ENCODE data around the gene HIPK2. TPM values are rescaled to one million over a fixed set of nuclear protein-coding genes. Genes with fewer than 3 reads are reported as not detected.
"Not testable (repeated sequence)": the region's sequence is repeated elsewhere in the genome, so short reads cannot be mapped to it uniquely, and the experiment has no call there.

HIPK2 gene
- total RNA-seq, 2 experiments from 2014 or later, result 15.4 to 16.1 TPM

GRCh38 chr7:139553991-139554700 lies 223.7 kb downstream of the HIPK2 start:
- not testable (repeated sequence) for H3K4me3 Mint-ChIP-seq, H3K9me3 Mint-ChIP-seq, H3K27me3 Mint-ChIP-seq, H3K27ac Mint-ChIP-seq, H3K36me3 Mint-ChIP-seq, DNase-seq, H3K4me1 Mint-ChIP-seq

GRCh38 chr7:139548302-139549028 lies 229.3 kb downstream of the HIPK2 start:
- no peaks in the 10 kb centered on the region for H3K9me3 Mint-ChIP-seq
- no peak overlapping the region for H3K27ac Mint-ChIP-seq
- no peaks in the 10 kb centered on the region for H3K27me3 Mint-ChIP-seq
- no peak overlapping the region for H3K4me3 Mint-ChIP-seq
- no peaks in the 10 kb centered on the region for H3K4me1 Mint-ChIP-seq
- H3K36me3 Mint-ChIP-seq, result no peaks in the 10 kb centered on the region
- no peak for DNase-seq

GRCh38 chr7:139544645-139545044 lies 233.2 kb downstream of the HIPK2 start:
- DNase-seq, result no peak
- Mint-ChIP-seq H3K27me3 (no peaks in the 10 kb centered on the region), H3K9me3 (no peaks in the 10 kb centered on the region), H3K27ac (no peak overlapping the region), H3K36me3 (no peaks in the 10 kb centered on the region), H3K4me3 (no peak overlapping the region), H3K4me1 (no peaks in the 10 kb centered on the region)

GRCh38 chr7:139543801-139544603 lies 233.8 kb downstream of the HIPK2 start:
- Mint-ChIP-seq H3K4me3 (no peak overlapping the region), H3K36me3 (no peaks in the 10 kb centered on the region), H3K9me3 (no peaks in the 10 kb centered on the region), H3K27me3 (no peaks in the 10 kb centered on the region), H3K27ac (no peak overlapping the region), H3K4me1 (no peaks in the 10 kb centered on the region)
- DNase-seq, result peak; percentile 8

- Mint-ChIP-seq H3K36me3 (no peaks in the 10 kb centered on the region), H3K4me3 (no peak overlapping the region), H3K27ac (no peak overlapping the region), H3K27me3 (no peaks in the 10 kb centered on the region), H3K4me1 (no peaks in the 10 kb centered on the region), H3K9me3 (no peaks in the 10 kb centered on the region)
- DNase-seq, result no peak
These were observed 235.3 kb downstream of the HIPK2 start for GRCh38 chr7:139542308-139543151.

GRCh38 chr7:139541600-139542307 lies 236.0 kb downstream of the HIPK2 start:
- Mint-ChIP-seq H3K9me3 (no peaks in the 10 kb centered on the region), H3K4me1 (no peaks in the 10 kb centered on the region), H3K27ac (no peak overlapping the region), H3K4me3 (no peak overlapping the region), H3K36me3 (no peaks in the 10 kb centered on the region), H3K27me3 (no peaks in the 10 kb centered on the region)
- DNase-seq, result no peak

GRCh38 chr7:139540203-139540602 lies 237.6 kb downstream of the HIPK2 start:
- no peak for DNase-seq
- H3K4me3 Mint-ChIP-seq, result no peak overlapping the region
- H3K27me3 Mint-ChIP-seq, result no peaks in the 10 kb centered on the region
- no peaks in the 10 kb centered on the region for H3K9me3 Mint-ChIP-seq
- no peaks in the 10 kb centered on the region for H3K36me3 Mint-ChIP-seq
- no peaks in the 10 kb centered on the region for H3K4me1 Mint-ChIP-seq
- H3K27ac Mint-ChIP-seq, result no peak overlapping the region

- Mint-ChIP-seq H3K27me3 (no peaks in the 10 kb centered on the region), H3K4me1 (no peaks in the 10 kb centered on the region), H3K4me3 (no peak overlapping the region), H3K9me3 (no peaks in the 10 kb centered on the region), H3K36me3 (no peaks in the 10 kb centered on the region), H3K27ac (no peak overlapping the region)
- DNase-seq, result no peak
These were observed 238.7 kb downstream of the HIPK2 start for GRCh38 chr7:139538881-139539635.

- Mint-ChIP-seq H3K27ac (no peak overlapping the region), H3K9me3 (no peaks in the 10 kb centered on the region), H3K4me1 (no peaks in the 10 kb centered on the region), H3K4me3 (no peak overlapping the region), H3K27me3 (no peaks in the 10 kb centered on the region), H3K36me3 (no peaks in the 10 kb centered on the region)
- DNase-seq, result no peak
These were observed 241.6 kb downstream of the HIPK2 start for GRCh38 chr7:139536152-139536551.

GRCh38 chr7:139534966-139535651 lies 242.7 kb downstream of the HIPK2 start:
- no peak overlapping the region for H3K4me3 Mint-ChIP-seq
- H3K27ac Mint-ChIP-seq, result no peak overlapping the region
- no peaks in the 10 kb centered on the region for H3K36me3 Mint-ChIP-seq
- no peak for DNase-seq
- H3K4me1 Mint-ChIP-seq, result no peaks in the 10 kb centered on the region
- no peaks in the 10 kb centered on the region for H3K9me3 Mint-ChIP-seq
- H3K27me3 Mint-ChIP-seq, result no peaks in the 10 kb centered on the region

GRCh38 chr7:139534096-139534495 lies 243.7 kb downstream of the HIPK2 start:
- Mint-ChIP-seq H3K27me3 (no peaks in the 10 kb centered on the region), H3K4me1 (no peaks in the 10 kb centered on the region), H3K4me3 (no peak overlapping the region), H3K27ac (no peak overlapping the region), H3K9me3 (no peaks in the 10 kb centered on the region), H3K36me3 (no peaks in the 10 kb centered on the region)
- no peak for DNase-seq

GRCh38 chr7:139532636-139533155 lies 245.1 kb downstream of the HIPK2 start:
- Mint-ChIP-seq H3K27me3 (no peaks in the 10 kb centered on the region), H3K36me3 (no peaks in the 10 kb centered on the region), H3K27ac (no peak overlapping the region), H3K9me3 (peaks cover 2% of the 10 kb centered on the region), H3K4me1 (no peaks in the 10 kb centered on the region), H3K4me3 (no peak overlapping the region)
- no peak for DNase-seq

- peaks cover 5% of the 10 kb centered on the region for H3K4me1 Mint-ChIP-seq
These were observed 246.7 kb downstream of the HIPK2 start for GRCh38 chr7:139531094-139531493.

More at GRCh38 chr7:139531094-139531493, 246.7 kb downstream of the HIPK2 start:
- H3K4me3 Mint-ChIP-seq, result no peak overlapping the region
- H3K36me3 Mint-ChIP-seq, result no peaks in the 10 kb centered on the region
- peaks cover 2% of the 10 kb centered on the region for H3K9me3 Mint-ChIP-seq
- H3K27ac Mint-ChIP-seq, result no peak overlapping the region
- peaks cover 10% of the 10 kb centered on the region for H3K27me3 Mint-ChIP-seq
- DNase-seq, result no peak

All from activated naive CD8-positive, alpha-beta T cell treated with anti-CD3 and anti-CD28 coated beads for 36 hours (primary cell).